ENCODE data around the gene LYRM4. TPM values are rescaled to one million over a fixed set of nuclear protein-coding genes. Genes with fewer than 3 reads are reported as not detected.

LYRM4 gene
- total RNA-seq, 6 experiments from 2014 or later, result 5.7 to 11.5 (median 8.5) TPM

DNA sequence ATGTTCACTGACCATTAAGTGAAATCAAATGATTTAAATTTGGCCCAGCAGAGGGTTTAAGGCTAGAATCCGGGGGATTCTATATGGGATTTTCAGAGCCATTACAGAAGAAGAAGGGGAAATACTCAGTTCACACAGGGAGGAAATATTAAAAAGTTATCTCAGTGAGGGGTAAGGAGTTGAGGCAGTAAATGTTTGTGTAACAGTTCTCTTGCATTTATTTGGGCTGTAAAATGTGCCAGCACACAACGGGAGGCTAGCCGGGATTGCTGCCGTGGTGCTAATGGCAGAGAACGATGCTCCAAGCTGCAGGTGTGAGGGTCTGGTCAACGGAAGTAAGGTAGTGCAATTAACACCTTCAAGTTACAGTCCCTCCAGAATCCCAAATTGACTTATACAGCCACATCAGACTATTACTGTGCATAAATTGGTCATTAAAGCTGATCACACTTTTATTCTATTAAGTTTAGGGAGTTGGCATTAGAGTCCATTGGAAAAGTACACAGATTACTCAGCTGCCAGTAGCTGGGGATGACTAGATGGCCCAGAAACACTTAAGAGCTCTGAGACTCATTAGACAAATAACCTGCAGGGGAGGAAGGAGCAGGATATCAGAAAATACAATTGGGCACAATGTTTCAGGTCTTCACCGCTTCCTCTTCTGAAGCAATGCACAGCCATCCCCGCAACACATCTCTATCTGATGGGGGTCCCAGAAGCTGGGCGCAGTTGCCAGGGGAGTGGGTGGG lies 144.3 kb downstream of the LYRM4 start:
- Histone ChIP-seq H3K4me3 (no peak overlapping the region), H3K4me1 (peaks cover 0 to 29% (median 6%) of the 10 kb centered on the region in 4 donors), H3K36me3 (no peaks in the 10 kb centered on the region), H3K9me3 (no peaks in the 10 kb centered on the region), H3K27ac (no peak overlapping the region), H3K27me3 (no peaks in the 10 kb centered on the region)
- DNase-seq (no peak), ATAC-seq (no peak)
- intact Hi-C loops (cut with DNase I), result no loop called here
- 78% methylated on average over 5 of the region's 9 CpGs for WGBS (ENCODE audit: insufficient coverage, low coverage, low lambda C conversion rate, missing lambda C conversion rate)
- no peak for TF ChIP-seq POLR2A (IDR thresholded peaks at IDR 0.05)
- no peak for TF ChIP-seq CTCF (IDR thresholded peaks at IDR 0.05)

GRCh38 chr6:5115168-5115567 lies 145.6 kb downstream of the LYRM4 start:
- peak; percentile 47 to 75 (median 69) for DNase-seq
- TF ChIP-seq CTCF (IDR thresholded peaks at IDR 0.05) (peak; percentile 45 to 74 (median 63)), POLR2A (IDR thresholded peaks at IDR 0.05) (no peak)
- H3K4me3 ChIP-seq, result no peak overlapping the region
- H3K27ac ChIP-seq, result peak overlapping the region in 1 of 3 donors; percentile 35
- intact Hi-C loops (cut with DNase I), result no loop called here
- peak; percentile 69 to 87 (median 84) for ATAC-seq
- H3K9me3 ChIP-seq, result no peaks in the 10 kb centered on the region
- 22% methylated on average over 5 of the region's 10 CpGs for WGBS (ENCODE audit: insufficient coverage, low coverage, low lambda C conversion rate, missing lambda C conversion rate)
- no peaks in the 10 kb centered on the region for H3K36me3 ChIP-seq
- H3K4me1 ChIP-seq, result peaks cover 0 to 24% (median 3%) of the 10 kb centered on the region in 4 donors
- no peaks in the 10 kb centered on the region for H3K27me3 ChIP-seq

- ATAC-seq (no peak), DNase-seq (no peak)
- TF ChIP-seq POLR2A (IDR thresholded peaks at IDR 0.05) (no peak), CTCF (IDR thresholded peaks at IDR 0.05) (no peak)
- H3K4me1 ChIP-seq, result peaks cover 0 to 9% (median under 1%) of the 10 kb centered on the region in 4 donors
- H3K9me3 ChIP-seq, result no peaks in the 10 kb centered on the region
- H3K27me3 ChIP-seq, result no peaks in the 10 kb centered on the region
- H3K27ac ChIP-seq, result no peak overlapping the region
- no peak overlapping the region for H3K4me3 ChIP-seq
- no peaks in the 10 kb centered on the region for H3K36me3 ChIP-seq
- intact Hi-C loops (cut with DNase I), result no loop called here
- 93% methylated on average over 12 of the region's 13 CpGs for WGBS (ENCODE audit: insufficient coverage, low coverage, low lambda C conversion rate, missing lambda C conversion rate)
These were observed 147.7 kb downstream of the LYRM4 start for GRCh38 chr6:5113096-5113495.

DNA sequence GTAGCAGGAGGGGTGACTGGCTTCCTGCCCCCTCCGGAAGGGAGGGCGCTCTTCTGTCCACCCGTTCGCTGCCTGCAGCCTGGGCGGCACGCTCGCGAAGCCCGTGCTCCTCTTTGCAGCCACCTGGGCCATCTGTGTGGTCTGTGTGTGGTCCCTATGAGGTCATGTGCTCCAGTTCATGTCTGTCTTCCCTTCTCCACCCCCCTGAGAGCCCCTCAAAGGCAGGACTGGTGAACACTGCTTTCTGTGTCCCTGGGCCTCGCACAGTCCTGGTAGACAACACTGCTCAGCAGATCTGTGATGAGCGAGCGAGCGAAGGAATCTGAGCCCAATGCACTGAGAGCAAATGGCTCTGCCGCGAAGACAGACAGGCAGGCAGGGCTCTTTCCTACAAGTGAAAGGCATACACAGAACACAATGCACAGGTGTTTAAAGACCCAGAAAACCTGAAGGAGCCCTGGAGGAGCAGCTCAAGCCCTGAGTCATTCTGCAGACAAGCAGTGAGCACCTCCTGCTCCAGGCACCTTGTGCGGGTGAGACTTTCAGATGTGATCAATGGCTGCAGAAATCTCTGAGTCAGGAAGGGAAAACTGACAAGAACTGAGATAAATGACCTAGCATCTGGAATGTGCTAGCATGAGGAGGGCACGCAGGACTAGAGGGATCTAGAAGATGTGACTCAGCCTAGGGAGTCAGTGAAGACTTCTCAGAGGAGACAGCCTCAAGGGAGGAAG lies 148.5 kb downstream of the LYRM4 start:
- H3K9me3 ChIP-seq, result no peaks in the 10 kb centered on the region
- H3K27ac ChIP-seq, result no peak overlapping the region
- H3K36me3 ChIP-seq, result no peaks in the 10 kb centered on the region
- no peak overlapping the region for H3K4me3 ChIP-seq
- DNase-seq, result no peak
- intact Hi-C loops (cut with DNase I), result no loop called here
- ATAC-seq, result no peak
- peaks cover 0 to 8% (median 0%) of the 10 kb centered on the region in 4 donors for H3K4me1 ChIP-seq
- no peaks in the 10 kb centered on the region for H3K27me3 ChIP-seq
- no peak for TF ChIP-seq CTCF (IDR thresholded peaks at IDR 0.05)
- TF ChIP-seq POLR2A (IDR thresholded peaks at IDR 0.05), result no peak
- whole genome bisulfite sequencing (ENCODE audit: insufficient coverage, low coverage, low lambda C conversion rate, missing lambda C conversion rate), result 47% methylated on average over 2 of the region's 17 CpGs

All from right lobe of liver (tissue), 6 donors.